Neuronal stem cell (in vitro differentiated cells): ENCODE results near the gene SYS1.

Source experiments
- DNase-seq: peaks from one replicate; pipeline ENCODE4 v3.0.0-alpha.2; 2013; ENCODE audit warnings: low spot score
- H2AFZ ChIP-seq: one replicate; pipeline ENCODE4 v1.6.1; 2013; ENCODE audit warnings: mild to moderate bottlenecking, low read length, inconsistent platforms
- H2AK5ac ChIP-seq: 2 replicates; pipeline ENCODE4 v1.6.1; 2013; ENCODE audit warnings: low read depth, mild to moderate bottlenecking, inconsistent platforms, low read length, moderate library complexity, mixed read lengths
- H2BK120ac ChIP-seq: 2 replicates; pipeline ENCODE4 v1.6.1; 2013; ENCODE audit warnings: low read depth, mild to moderate bottlenecking, inconsistent platforms, low read length, moderate library complexity, mixed read lengths
- H2BK12ac ChIP-seq: one replicate; pipeline ENCODE4 v1.6.1; 2013; ENCODE audit warnings: low read length, inconsistent platforms
- H2BK15ac ChIP-seq: 2 replicates; pipeline ENCODE4 v1.6.1; 2013; ENCODE audit warnings: mild to moderate bottlenecking, low read length, inconsistent platforms, mixed read lengths
- H2BK5ac ChIP-seq: one replicate; pipeline ENCODE4 v1.6.1; 2013; ENCODE audit warnings: inconsistent platforms, mild to moderate bottlenecking, low read length, moderate library complexity
- H3K14ac ChIP-seq: one replicate; pipeline ENCODE4 v1.6.1; 2013; ENCODE audit warnings: low read length, inconsistent platforms
- H3K18ac ChIP-seq: 2 replicates; pipeline ENCODE4 v1.6.1; 2013; ENCODE audit warnings: low read length, inconsistent platforms
- H3K23ac ChIP-seq: 2 replicates; pipeline ENCODE4 v1.6.1; 2013; ENCODE audit warnings: low read depth, mild to moderate bottlenecking, mixed read lengths, low read length, inconsistent platforms; ENCODE audit not compliant: poor library complexity
- H3K27ac ChIP-seq: replicated peaks from 3 replicates; pipeline ENCODE4 v1.5.1; 2013; ENCODE audit warnings: low read length, inconsistent platforms
- H3K27me3 ChIP-seq, 3 experiments: 2 replicates each; pipeline ENCODE4 v1.6.1; 2013; ENCODE audit warnings: low read length in 3 of 3, mild to moderate bottlenecking in 2 of 3, inconsistent platforms in 1 of 3, low read depth in 1 of 3, mixed read lengths in 1 of 3, moderate library complexity in 1 of 3; ENCODE audit not compliant: control insufficient read depth in 3 of 3, insufficient read depth in 3 of 3
- H3K36me3 ChIP-seq, 2 donors: replicated peaks in 1 of 2; 2 replicates each; pipeline ENCODE4 v1.6.1; 2013; ENCODE audit warnings: low read length in 2 of 2; ENCODE audit not compliant: control insufficient read depth in 2 of 2, insufficient read depth in 2 of 2
- H3K4ac ChIP-seq: 2 replicates; pipeline ENCODE4 v1.6.1; 2013; ENCODE audit warnings: inconsistent platforms, mild to moderate bottlenecking, low read length, moderate library complexity
- H3K4me1 ChIP-seq, 2 donors: 1 replicate in 1 of 2; 2 replicates in 1 of 2; pipeline ENCODE4 v1.6.1; 2013; ENCODE audit warnings: low read length in 2 of 2, low read depth in 1 of 2; ENCODE audit not compliant: control insufficient read depth in 2 of 2, insufficient read depth in 1 of 2
- H3K4me2 ChIP-seq: one replicate; pipeline ENCODE4 v1.6.1; 2013; ENCODE audit warnings: mild to moderate bottlenecking, low read length, inconsistent platforms; ENCODE audit not compliant: insufficient read depth, poor library complexity, severe bottlenecking
- H3K4me3 ChIP-seq, 2 donors: 2 replicates each; pipeline ENCODE4 v1.5.1; 2013; ENCODE audit warnings: low read length in 2 of 2, mild to moderate bottlenecking in 2 of 2, inconsistent platforms in 1 of 2, moderate library complexity in 1 of 2
- H3K79me1 ChIP-seq: one replicate; pipeline ENCODE4 v1.6.1; 2013; ENCODE audit warnings: low read depth, mild to moderate bottlenecking, inconsistent platforms, low read length, moderate library complexity
- H3K9ac ChIP-seq: one replicate; pipeline ENCODE4 v1.6.1; 2013; ENCODE audit warnings: mild to moderate bottlenecking, low read depth, low read length, inconsistent platforms; ENCODE audit not compliant: poor library complexity
- H3K9me3 ChIP-seq, 2 donors: replicated peaks in 1 of 2; 2 replicates each; pipeline versions ENCODE3 to v1.6.1; 2013; ENCODE audit warnings: low read length in 2 of 2, mild to moderate bottlenecking in 2 of 2, inconsistent platforms in 1 of 2, low read depth in 1 of 2, mixed read lengths in 1 of 2, moderate library complexity in 1 of 2; ENCODE audit not compliant: control insufficient read depth in 2 of 2, insufficient read depth in 1 of 2
- H4K8ac ChIP-seq: one replicate; pipeline ENCODE4 v1.6.1; 2013; ENCODE audit warnings: low read depth, mild to moderate bottlenecking, inconsistent platforms, low read length, moderate library complexity
- H4K91ac ChIP-seq: one replicate; pipeline ENCODE4 v1.6.1; 2013; ENCODE audit warnings: low read length, low read depth, mild to moderate bottlenecking, inconsistent platforms; ENCODE audit not compliant: poor library complexity
- WGBS, 2 donors: extraction: QIAGEN DNeasy Blood & Tissue Kit; methylation state at CpG; one replicate each; pipeline ENCODE4 v1.1.7; 2013; ENCODE audit warnings: missing lambda C conversion rate in 2 of 2, mixed read lengths in 1 of 2; ENCODE audit not compliant: insufficient read length in 2 of 2, insufficient replicate concordance in 1 of 2; ENCODE audit errors: extremely low coverage in 2 of 2; 5-methylcytosine and 5-hydroxymethylcytosine counted together

SYS1 gene

GRCh38 chr20:45363611-45364492 lies 896 bp downstream of the SYS1 start:
- no peak overlapping the region for H3K23ac ChIP-seq

GRCh38 chr20:45365444-45365970 lies 2.6 kb downstream of the SYS1 start:
- Histone ChIP-seq H3K23ac (no peak overlapping the region), H2BK5ac (no peak overlapping the region), H4K8ac (no peak overlapping the region), H3K4ac (no peak overlapping the region), H3K4me1 (peaks cover 2 to 5% of the 10 kb centered on the region in 2 donors), H2AFZ (no peak overlapping the region), H2BK15ac (no peak overlapping the region), H3K18ac (no peak overlapping the region), H3K27ac (no peak overlapping the region), H3K14ac (no peak overlapping the region), H2BK120ac (no peak overlapping the region), H3K36me3 (peaks cover 20 to 41% of the 10 kb centered on the region in 2 donors), H3K9ac (no peak overlapping the region), H4K91ac (no peak overlapping the region), H3K27me3 (no peaks in the 10 kb centered on the region), H3K9me3 (no peaks in the 10 kb centered on the region), H3K79me1 (peaks cover 2% of the 10 kb centered on the region), H2BK12ac (no peak overlapping the region), H2AK5ac (no peak overlapping the region), H3K4me2 (no peak overlapping the region), H3K4me3 (no peak overlapping the region)
- DNase-seq: no peak
- no CpG with 5 or more reads among the region's 5 CpGs for WGBS, 2 donors

More at GRCh38 chr20:45363611-45364492, 896 bp downstream of the SYS1 start:
- Histone ChIP-seq H2AK5ac (no peak overlapping the region), H2AFZ (peak overlapping the region; percentile 97), H3K4me2 (peak overlapping the region; percentile 63), H3K36me3 (peaks cover 20 to 37% of the 10 kb centered on the region in 2 donors), H3K18ac (peak overlapping the region; percentile 94), H3K14ac (no peak overlapping the region), H3K4me1 (peaks cover 5% of the 10 kb centered on the region in 2 donors), H3K79me1 (peaks cover 2% of the 10 kb centered on the region), H3K4ac (no peak overlapping the region), H3K9ac (peak overlapping the region; percentile 99), H2BK5ac (no peak overlapping the region), H4K8ac (no peak overlapping the region), H3K9me3 (no peaks in the 10 kb centered on the region), H2BK15ac (peak overlapping the region; percentile 57), H3K4me3 (peak overlapping the region; percentile 86 to 89), H2BK12ac (peak overlapping the region; percentile 12), H2BK120ac (no peak overlapping the region), H3K27ac (no peak overlapping the region), H3K27me3 (no peaks in the 10 kb centered on the region), H4K91ac (no peak overlapping the region)
- no peak for DNase-seq
- no CpG with 5 or more reads among the region's 23 CpGs for WGBS, 2 donors

- no peak overlapping the region for H3K27ac ChIP-seq
- DNase-seq: no peak
- no peaks in the 10 kb centered on the region for H3K9me3 ChIP-seq
- H3K36me3 ChIP-seq: peaks cover 20 to 41% of the 10 kb centered on the region in 2 donors
- H3K4me3 ChIP-seq: no peak overlapping the region
- no peak overlapping the region for H2AFZ ChIP-seq
- no peak overlapping the region for H3K18ac ChIP-seq
- H3K4me1 ChIP-seq: peaks cover 2 to 5% of the 10 kb centered on the region in 2 donors
- no CpG with 5 or more reads among the region's 1 CpG for WGBS, 2 donors
- H3K9ac ChIP-seq: no peak overlapping the region
- H3K4ac ChIP-seq: no peak overlapping the region
- H2BK12ac ChIP-seq: no peak overlapping the region
- H4K8ac ChIP-seq: no peak overlapping the region
- peaks cover 2% of the 10 kb centered on the region for H3K79me1 ChIP-seq
- no peak overlapping the region for H4K91ac ChIP-seq
- no peak overlapping the region for H2BK15ac ChIP-seq
- H2AK5ac ChIP-seq: no peak overlapping the region
- no peaks in the 10 kb centered on the region for H3K27me3 ChIP-seq
- H2BK5ac ChIP-seq: no peak overlapping the region
- no peak overlapping the region for H3K23ac ChIP-seq
- no peak overlapping the region for H2BK120ac ChIP-seq
- H3K14ac ChIP-seq: no peak overlapping the region
- no peak overlapping the region for H3K4me2 ChIP-seq
Observed at GRCh38 chr20:45366192-45366591, 3.2 kb downstream of the SYS1 start.

GRCh38 chr20:45366631-45367030 lies 3.7 kb downstream of the SYS1 start:
- Histone ChIP-seq H3K36me3 (peaks cover 20 to 41% of the 10 kb centered on the region in 2 donors), H2BK15ac (no peak overlapping the region), H3K27me3 (no peaks in the 10 kb centered on the region), H3K9me3 (no peaks in the 10 kb centered on the region), H3K18ac (no peak overlapping the region), H3K14ac (no peak overlapping the region), H2BK120ac (no peak overlapping the region), H3K9ac (no peak overlapping the region), H2BK12ac (no peak overlapping the region), H3K4me3 (no peak overlapping the region), H2AK5ac (no peak overlapping the region), H3K79me1 (peaks cover 2% of the 10 kb centered on the region), H3K4me1 (peaks cover 2 to 5% of the 10 kb centered on the region in 2 donors), H3K23ac (no peak overlapping the region), H3K4me2 (no peak overlapping the region), H3K4ac (no peak overlapping the region), H4K8ac (no peak overlapping the region), H3K27ac (no peak overlapping the region), H2AFZ (no peak overlapping the region), H2BK5ac (no peak overlapping the region), H4K91ac (no peak overlapping the region)
- WGBS, 2 donors: no CpG with 5 or more reads among the region's 11 CpGs
- DNase-seq: no peak
